HG03066 (cell line): ENCODE results near the gene ZNF143.
"Not testable (repeated sequence)": the region's sequence is repeated elsewhere in the genome, so short reads cannot be mapped to it uniquely, and the experiment has no call there.

Experiments used
- ATAC-seq: cut with Tn5 transposase; IDR thresholded peaks from one replicate; pipeline ENCODE4 v1.9.1; 2021; ENCODE audit warnings: low read depth; ENCODE audit not compliant: unreplicated experiment

Gene ZNF143

GRCh38 chr11:9533736-9534473 lies 73.1 kb downstream of the ZNF143 start:
- ATAC-seq, result no peak

GRCh38 chr11:9535189-9535781 lies 74.5 kb downstream of the ZNF143 start:
- no peak for ATAC-seq

- ATAC-seq, result no peak
These were observed 77.7 kb downstream of the ZNF143 start for GRCh38 chr11:9538548-9538947.

- not testable (repeated sequence) for ATAC-seq
These were observed 88.4 kb downstream of the ZNF143 start for GRCh38 chr11:9549216-9549615.

- no peak for ATAC-seq
These were observed 89.4 kb downstream of the ZNF143 start for GRCh38 chr11:9550191-9550628.

DNA sequence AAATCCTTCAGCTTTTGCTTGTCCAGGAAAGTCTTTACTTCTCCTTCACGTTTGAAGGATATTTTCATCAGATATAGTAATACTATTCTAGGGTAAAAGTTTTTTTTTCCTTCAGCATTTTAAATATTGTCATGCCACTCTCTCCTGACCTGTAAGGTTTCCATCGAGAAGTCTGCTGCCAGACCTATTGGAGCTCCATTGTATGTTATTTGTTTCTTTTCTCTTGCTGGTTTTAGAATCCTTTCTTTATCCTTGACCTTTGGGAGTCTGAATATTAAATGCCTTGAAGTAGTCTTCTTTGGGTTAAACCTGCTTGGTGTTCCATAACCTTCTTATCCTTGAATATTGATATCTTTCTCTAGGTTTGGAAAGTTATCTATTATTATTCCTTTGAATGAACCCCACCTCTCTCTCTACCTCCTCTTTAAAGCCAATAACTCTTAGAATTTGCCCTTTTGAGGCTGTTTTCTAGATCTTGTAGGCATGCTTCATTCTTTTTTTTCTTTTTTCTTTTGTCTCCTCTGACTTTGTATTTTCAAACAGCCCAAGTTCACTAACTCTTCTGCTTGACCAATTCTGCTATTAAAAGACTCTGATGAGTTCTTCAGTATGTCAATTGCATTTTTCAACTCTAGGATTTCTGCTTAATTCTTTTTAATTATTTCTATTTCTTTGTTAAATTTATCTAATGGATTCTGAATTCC lies 100.6 kb downstream of the ZNF143 start:
- no peak for ATAC-seq

- ATAC-seq, result no peak
These were observed 101.9 kb downstream of the ZNF143 start for GRCh38 chr11:9562716-9563115.

DNA sequence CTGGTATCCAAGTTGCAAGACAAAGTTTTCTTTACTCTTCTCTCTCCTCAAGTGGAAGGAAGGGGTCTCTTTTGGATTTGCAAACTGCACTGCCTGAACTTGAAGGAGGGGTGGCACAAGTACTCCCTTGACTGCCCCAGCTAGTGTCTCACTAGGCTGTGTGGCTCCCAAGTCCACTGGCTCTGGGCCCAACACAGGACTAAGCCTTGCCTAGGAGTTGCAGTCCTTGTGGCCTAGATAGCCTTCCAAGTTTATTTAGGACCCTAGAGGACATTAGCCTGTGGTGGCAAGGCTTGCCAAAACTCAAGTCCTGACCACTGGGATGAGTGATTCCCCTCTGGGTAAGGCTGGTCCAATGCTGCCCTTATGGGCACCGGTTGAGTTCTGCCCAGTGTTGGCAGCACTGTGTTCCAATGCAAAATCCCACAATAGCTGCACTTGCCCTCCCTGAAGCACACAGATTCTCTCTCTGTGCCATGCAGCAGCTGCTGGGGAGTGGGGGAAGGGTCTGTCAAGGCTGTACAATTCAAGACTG lies 102.5 kb downstream of the ZNF143 start:
- ATAC-seq, result no peak

GRCh38 chr11:9565822-9566560 lies 105.2 kb downstream of the ZNF143 start:
- peak; percentile 90 for ATAC-seq

DNA sequence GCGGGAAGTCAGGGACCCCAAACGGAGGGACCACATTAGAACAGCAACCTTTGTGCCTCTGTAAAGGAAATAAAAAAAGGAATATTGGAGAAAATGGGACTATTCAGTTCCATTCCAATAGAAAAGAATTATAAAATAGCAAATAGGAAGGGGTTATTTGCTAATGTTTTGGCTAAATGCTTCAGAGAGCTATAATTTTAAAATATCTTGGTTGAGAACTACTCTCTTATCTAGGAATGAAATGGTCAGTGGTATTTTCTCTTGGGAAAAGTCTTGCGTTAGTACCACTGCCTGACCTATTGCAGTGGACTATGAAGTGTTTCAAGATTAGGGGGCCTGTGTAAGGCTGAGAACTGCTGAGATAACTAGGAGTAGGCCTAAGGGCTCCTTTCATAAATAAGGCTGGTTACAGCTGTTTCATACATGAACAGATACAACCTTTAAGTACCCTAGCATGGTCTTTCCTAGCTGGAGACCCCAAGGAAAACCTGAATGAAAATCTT lies 105.8 kb downstream of the ZNF143 start:
- ATAC-seq, result no peak

DNA sequence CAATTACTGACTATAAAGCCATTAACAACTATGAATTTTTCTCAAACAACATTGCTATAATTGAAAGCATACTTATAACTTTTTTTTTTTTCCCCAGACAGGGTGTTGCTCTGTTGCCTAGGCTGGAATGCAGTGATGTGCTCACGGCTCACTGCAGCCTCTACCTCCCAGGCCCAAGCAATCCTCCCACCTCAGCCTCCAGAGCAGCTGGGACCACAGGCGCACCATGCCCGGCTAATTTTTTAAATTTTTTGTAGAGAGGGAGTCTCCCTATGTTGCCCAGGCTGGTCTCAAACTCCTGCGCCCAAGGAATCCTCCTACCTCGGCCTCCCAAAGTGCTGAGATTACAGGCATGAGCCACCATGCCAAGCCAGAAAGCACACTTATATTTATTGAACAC lies 106.6 kb downstream of the ZNF143 start:
- ATAC-seq, result no peak

- no peak for ATAC-seq
These were observed 107.5 kb downstream of the ZNF143 start for GRCh38 chr11:9568161-9568853.

DNA sequence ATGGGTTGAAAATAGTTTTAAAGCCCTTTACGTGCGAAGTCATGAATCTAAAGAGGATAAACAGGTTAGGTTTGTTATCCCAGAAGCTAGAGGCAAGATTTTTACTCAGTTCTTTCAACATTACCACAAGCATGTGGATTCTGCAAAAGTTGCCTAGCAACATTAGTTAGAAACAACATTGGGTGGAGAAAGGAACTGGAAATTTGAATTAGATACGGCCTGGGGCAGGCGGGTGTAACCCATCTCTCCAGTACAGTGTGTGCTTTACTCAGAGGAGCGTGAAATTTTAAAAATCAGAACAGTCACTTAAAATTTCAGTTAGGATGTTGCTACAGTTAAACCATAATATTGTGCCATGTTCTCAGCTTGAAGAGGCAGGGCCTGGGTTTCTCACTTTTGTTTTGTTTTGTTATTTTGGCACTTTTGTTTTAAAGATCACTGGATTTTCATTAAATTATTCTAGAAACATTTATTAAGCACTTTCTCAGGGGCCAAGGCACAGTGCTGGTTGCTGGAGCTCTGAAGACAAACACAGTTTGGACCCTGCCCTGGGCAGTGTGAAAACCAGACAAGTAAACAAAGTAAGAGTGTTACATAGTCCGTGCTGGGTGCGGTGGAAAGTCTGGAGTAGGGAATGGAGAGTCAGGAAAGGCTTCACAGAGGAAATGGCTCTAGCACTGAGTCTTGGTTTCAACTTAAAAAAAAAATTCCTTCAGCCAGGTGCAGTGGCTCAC lies 108.2 kb downstream of the ZNF143 start:
- ATAC-seq, result no peak

DNA sequence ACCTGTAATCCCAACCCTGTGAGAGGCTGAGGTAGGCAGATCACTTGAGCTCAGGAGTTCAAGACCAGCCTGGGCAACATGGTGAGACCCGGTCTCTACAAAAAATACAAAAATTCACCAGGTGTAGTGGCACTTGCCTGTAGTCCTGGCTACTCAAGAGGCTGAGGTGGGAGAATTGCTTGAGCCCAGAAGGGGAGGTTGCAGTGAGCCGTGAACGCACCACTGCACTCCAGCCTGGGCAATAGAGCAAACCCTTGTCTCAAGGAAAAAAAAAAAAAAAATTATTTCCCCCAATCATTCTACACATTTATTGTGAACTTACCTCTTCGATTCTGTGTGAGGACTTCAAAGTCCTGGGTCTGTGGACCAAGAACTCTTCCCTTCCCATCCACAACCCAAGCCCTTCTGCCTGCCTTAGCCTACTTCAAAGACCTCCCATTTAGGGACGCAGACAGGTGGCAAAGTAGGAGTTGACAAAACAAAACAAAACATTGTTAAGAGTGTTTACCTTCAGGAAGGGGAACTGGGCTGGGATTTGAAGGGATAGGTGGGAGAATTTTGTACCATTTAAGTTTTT lies 108.9 kb downstream of the ZNF143 start:
- ATAC-seq, result no peak

- no peak for ATAC-seq
These were observed 109.7 kb downstream of the ZNF143 start for GRCh38 chr11:9570313-9571025.

GRCh38 chr11:9571071-9571762 lies 110.4 kb downstream of the ZNF143 start:
- ATAC-seq, result no peak

DNA sequence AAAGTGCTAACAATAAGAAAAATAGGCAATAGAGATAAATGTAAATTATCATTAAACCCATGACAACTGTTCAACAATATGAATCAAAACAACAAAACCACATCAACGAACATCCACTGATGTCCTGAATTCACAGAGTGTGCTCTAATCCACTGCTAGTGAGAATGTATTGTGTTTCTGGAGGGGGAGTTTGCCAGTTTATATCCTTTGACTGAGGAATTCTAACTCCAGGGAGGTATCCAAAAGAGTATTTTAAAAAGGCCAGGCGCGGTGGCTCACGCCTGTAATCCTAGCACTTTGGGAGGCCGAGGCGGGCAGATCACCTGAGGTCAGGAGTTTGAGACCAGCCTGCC lies 110.9 kb downstream of the ZNF143 start:
- ATAC-seq, result no peak
